GM21390 (cell line): ENCODE data around the gene SF1.

Source experiments
- ATAC-seq: cut with Tn5 transposase; IDR thresholded peaks from one replicate; pipeline ENCODE4 v1.9.1; 2021; ENCODE audit not compliant: unreplicated experiment

Gene SF1

GRCh38 chr11:64750361-64751054, 27.8 kb downstream of the SF1 start:
- ATAC-seq, result no peak

GRCh38 chr11:64747961-64748665, 30.2 kb downstream of the SF1 start:
- ATAC-seq, result no peak

DNA sequence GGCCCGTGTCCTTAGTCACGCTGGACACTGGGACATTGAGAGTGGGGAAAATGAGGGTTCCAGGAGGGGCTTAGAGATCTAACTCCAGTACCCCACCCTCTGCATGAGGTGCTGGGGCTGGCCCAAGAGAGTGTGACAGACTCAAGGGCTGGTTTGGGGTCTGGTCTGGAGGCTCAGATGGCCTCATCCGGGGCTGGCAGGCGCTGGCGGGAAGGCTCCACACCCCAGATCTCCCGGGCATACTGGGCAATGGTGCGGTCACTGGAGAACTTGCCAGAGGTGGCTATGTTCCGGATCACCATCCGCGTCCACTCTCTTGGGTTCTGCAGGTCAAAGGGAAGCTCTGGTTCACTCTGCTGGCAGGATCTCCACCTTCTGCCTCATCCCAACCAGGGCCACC, 31.9 kb downstream of the SF1 start:
- no peak for ATAC-seq

DNA sequence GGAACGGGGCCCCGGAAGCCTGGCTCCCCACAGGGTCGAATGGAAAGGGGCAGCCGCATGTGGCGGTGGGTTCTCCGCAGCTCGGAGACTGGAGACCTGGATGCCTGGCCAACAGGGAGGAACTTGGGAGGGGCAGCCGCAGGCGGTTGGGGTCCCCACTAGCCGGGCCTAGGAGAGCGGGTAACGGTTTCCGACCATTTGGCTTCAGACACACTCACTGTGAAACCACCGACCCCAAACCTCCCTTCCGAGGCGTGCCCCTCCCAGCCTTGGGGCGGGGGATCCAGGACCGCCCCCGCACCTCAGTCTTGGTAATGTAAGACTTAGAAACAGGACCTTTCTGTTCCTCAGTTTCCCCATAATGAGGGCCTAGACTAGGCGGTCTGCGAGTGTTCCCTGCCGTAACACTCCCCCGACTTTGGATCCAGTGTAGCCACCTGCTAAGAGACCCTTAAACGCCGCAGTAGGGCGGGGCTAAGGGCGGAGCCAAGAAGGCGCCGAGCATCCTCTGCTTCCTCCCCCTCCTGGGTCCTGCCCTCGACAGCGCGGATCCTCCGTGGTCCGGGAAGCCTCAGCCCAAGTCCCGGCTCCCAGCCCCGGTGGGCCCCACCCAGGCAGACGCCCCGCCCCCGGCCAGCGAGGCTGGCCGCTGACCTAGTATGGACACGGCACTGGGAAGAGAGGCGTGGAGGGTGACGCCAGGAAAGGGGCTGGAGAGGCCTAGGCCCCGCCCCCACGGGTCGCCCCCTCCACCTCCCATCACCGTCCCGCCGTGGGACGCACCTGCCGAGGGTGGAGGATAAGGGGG, 32.6 kb downstream of the SF1 start:
- no peak for ATAC-seq

GRCh38 chr11:64745189-64745520, 33.2 kb downstream of the SF1 start:
- no peak for ATAC-seq

DNA sequence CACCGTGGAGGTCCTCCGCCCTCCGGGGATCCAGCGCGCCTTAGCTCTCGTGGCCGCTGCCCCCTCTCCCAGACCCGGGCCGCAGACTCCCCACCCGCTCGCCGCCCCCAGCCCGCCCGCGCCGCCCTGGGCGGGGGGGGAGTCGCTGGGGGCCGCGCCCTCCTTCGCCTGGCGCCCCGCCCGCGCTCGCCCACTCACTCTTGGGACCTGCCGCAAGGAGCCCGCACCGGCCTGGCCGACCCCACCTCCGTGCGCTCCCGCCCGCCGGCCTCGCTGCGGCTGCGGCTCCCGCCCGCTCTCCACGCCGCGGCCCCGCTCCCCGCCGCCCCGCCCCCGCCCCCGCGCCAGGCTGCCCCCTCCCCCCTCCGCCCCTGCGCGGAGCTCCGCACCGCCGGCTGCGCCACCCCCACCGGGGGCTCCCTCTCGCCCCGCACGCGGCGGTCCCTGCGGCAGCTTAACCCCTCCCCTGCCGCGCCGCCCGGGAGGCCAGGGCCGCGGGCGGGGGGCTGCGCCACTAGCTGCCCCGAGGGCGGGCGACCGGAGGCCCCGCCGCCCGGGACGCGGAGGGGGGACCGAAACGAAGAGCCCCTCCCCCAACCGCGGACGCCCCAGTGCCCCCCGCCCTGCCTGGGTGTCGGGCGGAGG, 33.7 kb downstream of the SF1 start:
- ATAC-seq, result no peak

DNA sequence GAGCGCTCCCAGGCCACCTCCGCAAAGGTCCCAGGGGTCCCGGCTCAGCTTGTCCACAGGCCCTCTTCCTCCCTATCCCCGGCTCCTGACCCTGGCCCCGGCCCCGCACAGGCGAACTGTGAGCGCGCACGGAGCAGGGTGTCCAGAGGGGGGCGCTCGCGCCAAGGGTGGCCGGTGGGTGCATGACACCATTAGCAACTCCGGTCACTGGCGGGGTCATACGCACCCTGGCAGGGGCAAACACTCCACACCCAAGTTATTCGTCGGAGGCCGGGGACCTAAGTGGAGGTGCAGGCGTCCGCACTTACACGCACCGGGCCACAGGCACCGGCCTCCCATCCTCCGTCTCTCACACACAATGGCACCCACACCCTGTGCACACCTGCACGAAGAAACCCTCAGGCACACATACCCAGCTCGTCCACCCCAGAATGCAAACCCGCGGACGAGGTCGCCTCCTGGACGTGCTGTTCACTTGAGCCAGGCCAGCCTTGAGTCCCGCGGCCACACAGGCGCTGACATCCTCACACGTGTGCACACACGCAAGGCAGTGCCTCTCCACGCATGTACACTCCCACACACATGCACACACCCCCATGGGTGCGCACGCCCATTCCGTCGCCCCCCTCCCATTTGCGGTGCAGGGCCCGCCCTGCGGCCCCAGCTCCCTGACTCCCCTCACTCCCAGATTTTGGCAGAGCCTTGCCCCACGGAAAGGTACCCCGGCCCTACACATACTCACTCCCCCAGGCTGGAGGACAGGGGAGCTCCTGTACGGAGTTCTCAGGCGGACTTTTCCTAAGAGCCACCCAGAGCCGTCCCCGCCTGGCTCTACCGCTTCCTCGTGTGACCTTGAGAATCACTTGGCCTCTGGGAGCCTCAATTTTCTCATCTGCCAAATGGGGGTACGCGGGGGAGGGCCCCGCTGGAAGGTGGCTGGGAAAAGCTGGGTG, 34.5 kb downstream of the SF1 start, which contains the start of gene RASGRP2:
Gene RASGRP2, minus strand, starts transcription at position 552 of the 953 bp plus-strand sequence. CDS start 1,276 bp downstream, outside the sequence.
- no peak for ATAC-seq

DNA sequence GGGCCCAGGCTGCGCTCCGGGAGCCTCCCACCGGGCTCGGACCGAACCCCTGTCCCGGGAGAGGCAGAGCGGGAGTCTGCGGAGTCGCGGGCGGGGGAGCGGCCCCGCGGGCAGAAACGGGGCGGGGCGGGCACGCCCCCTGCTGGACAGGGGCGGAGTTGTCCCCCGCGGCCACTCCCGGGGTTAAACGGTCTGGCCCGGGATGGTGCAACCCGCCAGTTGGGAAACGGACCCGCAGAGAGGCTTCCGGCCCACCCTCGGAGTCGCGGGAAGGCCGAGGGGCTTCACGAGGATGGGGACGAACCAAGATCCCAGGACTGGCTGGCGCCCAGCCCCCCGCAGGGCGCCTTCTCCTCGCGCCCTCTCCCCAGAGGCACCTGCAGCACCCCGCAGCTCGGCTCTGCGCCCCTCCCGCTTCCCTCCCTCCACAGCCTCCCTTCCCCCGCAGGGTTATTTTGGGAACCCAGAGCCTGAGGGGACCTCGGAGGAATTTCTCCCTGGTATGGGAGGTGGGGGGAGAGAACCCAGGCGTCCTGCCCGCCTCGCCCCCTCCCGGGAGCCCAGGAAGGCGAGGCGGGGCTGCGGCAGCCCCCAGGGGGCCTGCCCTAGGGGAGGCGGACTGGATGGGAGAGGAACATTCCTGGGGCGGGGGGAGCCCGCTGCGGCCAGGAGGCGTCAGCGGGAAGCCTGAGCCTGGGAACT, 35.3 kb downstream of the SF1 start:
- no peak for ATAC-seq

DNA sequence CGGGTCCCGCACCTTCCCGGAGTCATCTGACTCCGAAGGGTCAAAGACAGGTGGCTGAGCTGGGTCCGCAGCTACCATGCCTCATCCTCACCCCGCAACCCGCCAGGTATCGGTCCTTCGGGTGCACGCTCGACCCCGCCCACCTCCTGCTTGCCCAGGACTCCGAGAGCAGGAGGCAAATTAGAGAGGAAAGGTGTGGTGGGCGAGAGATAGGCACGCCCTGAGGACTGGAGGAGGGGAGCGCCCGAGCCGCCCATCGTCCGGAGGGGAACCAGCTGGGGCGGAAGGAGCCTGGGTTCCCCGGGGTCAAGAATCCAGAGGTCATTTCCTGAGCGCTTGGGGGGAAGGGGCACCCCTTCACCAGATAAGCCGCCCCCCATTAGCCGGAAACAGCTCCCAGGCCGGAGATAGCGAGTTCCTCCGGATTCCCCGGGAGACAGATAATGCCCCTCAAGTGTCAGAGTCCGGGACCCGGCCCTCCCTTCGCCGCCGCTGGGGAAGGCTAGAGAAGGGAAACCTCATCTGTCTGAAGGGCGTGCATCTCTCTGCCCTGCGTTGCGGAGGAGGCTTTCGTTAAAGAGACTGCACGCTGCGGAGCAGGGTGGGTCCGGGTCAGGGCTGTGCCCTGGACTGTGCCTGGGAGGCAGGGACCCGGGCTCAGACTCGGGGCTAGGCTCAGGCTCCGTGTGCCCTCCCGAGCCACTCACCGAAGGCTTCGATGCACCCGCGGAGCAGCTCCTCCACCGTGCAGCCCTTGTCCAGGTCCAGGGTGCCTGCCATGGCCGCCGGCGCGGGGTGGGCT, 36.1 kb downstream of the SF1 start:
- no peak for ATAC-seq

GRCh38 chr11:64741375-64742086, 36.8 kb downstream of the SF1 start:
- ATAC-seq, result no peak

GRCh38 chr11:64739871-64740270, 38.5 kb downstream of the SF1 start:
- no peak for ATAC-seq

- no peak for ATAC-seq
Measured at GRCh38 chr11:64736654-64737053, 41.7 kb downstream of the SF1 start.

DNA sequence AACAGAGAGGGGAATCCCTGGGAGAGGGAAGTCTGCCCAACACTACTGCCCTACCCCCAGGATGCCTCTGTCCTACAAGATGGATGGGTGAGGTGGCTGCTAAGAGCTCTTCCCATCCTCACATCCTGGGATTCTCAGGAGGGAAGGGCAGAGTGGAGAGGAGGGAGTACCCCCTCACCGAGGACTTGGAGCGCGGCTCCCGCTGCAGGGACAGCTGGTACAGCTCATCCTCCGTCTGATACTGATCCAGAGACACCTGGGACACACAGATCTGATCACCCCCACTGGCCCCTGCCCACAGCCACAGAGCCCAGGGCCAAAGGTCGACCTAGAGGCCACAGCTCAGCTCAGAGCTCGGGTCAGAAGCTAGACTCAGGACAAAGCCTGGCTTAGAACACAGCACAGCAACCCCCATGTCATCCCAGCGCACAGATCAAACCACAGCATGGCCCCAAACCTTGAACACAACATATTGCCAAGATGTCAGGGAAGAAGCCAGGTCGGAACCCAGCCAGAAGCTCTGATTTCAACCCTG, 42.5 kb downstream of the SF1 start:
- ATAC-seq, result no peak

- no peak for ATAC-seq
Measured at GRCh38 chr11:64734811-64735724, 43.3 kb downstream of the SF1 start.

- ATAC-seq, result no peak
Measured at GRCh38 chr11:64731601-64732000, 46.7 kb downstream of the SF1 start.

DNA sequence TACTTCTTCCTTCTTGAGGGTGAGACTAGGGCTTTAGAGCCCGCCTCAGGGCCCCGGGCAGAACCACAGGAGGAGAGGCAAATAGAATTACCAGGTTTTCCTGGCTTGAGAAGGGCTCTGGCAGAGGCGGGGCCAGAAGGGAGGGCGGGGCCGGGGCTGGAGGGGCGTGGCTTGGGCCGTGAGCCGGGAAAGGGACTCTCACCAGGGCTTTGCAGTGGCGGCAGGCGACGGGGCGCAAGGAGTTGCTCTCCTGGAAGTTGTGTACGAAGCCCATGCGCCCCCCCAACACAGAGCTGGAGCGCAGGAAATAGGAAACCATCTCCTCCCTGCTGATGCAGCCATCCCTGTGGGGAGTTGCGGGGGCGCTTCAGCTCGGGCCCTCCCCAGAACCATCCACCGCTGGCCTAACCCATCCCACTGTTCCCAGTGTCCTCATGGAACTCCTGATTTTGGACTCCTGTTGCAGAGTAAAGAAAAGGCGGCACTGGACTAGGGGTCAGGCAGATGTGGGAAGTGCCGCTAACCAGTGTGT, 48.4 kb downstream of the SF1 start:
- ATAC-seq, result no peak
